H9 (cell line): Measurements from ENCODE around the gene MAPK7. TPM values are rescaled to one million over a fixed set of nuclear protein-coding genes. Genes with fewer than 3 reads are reported as not detected.

Experiments used
- DNase-seq: peaks from one replicate; pipeline ENCODE4 v3.0.0-alpha.2; 2017
- H2AFZ ChIP-seq: one replicate; pipeline ENCODE4 v1.6.1; 2013; ENCODE audit warnings: mild to moderate bottlenecking, low read length, control low read depth, moderate library complexity
- H2AK5ac ChIP-seq: 2 replicates; pipeline ENCODE4 v1.6.1; 2013; ENCODE audit warnings: low read length, control low read depth, mixed read lengths; ENCODE audit not compliant: insufficient read length
- H2BK120ac ChIP-seq: one replicate; pipeline ENCODE4 v1.6.1; 2013; ENCODE audit warnings: low read depth, mild to moderate bottlenecking, low read length, control low read depth, inconsistent platforms; ENCODE audit not compliant: poor library complexity, severe bottlenecking
- H2BK12ac ChIP-seq: 2 replicates; pipeline ENCODE4 v1.6.1; 2013; ENCODE audit warnings: low read length, control low read depth, mixed read lengths, low read depth; ENCODE audit not compliant: insufficient read length
- H2BK15ac ChIP-seq: 2 replicates; pipeline ENCODE4 v1.6.1; 2013; ENCODE audit warnings: low read depth, low read length, control low read depth
- H2BK20ac ChIP-seq: one replicate; pipeline ENCODE4 v1.6.1; 2013; ENCODE audit warnings: low read depth, mild to moderate bottlenecking, low read length, control low read depth, inconsistent platforms; ENCODE audit not compliant: poor library complexity, severe bottlenecking
- H2BK5ac ChIP-seq: 2 replicates; pipeline ENCODE4 v1.6.1; 2013; ENCODE audit warnings: low read length, control low read depth, mixed read lengths; ENCODE audit not compliant: insufficient read length
- H3K14ac ChIP-seq: 2 replicates; pipeline ENCODE4 v1.6.1; 2013; ENCODE audit warnings: low read length, control low read depth; ENCODE audit not compliant: insufficient read depth
- H3K18ac ChIP-seq: 2 replicates; pipeline ENCODE4 v1.6.1; 2013; ENCODE audit warnings: low read depth, mild to moderate bottlenecking, mixed read lengths, low read length, control low read depth; ENCODE audit not compliant: insufficient read length
- H3K23ac ChIP-seq: 2 replicates; pipeline ENCODE4 v1.6.1; 2013; ENCODE audit warnings: low read length, control low read depth, mixed read lengths, low read depth; ENCODE audit not compliant: insufficient read length
- H3K23me2 ChIP-seq: 2 replicates; pipeline ENCODE4 v1.6.1; 2013; ENCODE audit warnings: low read depth, mild to moderate bottlenecking, mixed read lengths, low read length, control low read depth; ENCODE audit not compliant: insufficient read length, poor library complexity, severe bottlenecking
- H3K27ac ChIP-seq: 2 replicates; pipeline ENCODE4 v1.5.1; 2013; ENCODE audit warnings: low read length, control low read depth, mixed read lengths, low read depth; ENCODE audit not compliant: insufficient read length
- H3K27me3 ChIP-seq: 2 replicates; pipeline ENCODE4 v1.6.1; 2013; ENCODE audit warnings: low read length, control low read depth, inconsistent platforms; ENCODE audit not compliant: insufficient read depth
- H3K4ac ChIP-seq: 2 replicates; pipeline ENCODE4 v1.6.1; 2013; ENCODE audit warnings: low read depth, mild to moderate bottlenecking, control low read depth, inconsistent platforms, low read length, moderate library complexity
- H3K4me1 ChIP-seq: 2 replicates; pipeline ENCODE4 v1.6.1; 2013; ENCODE audit warnings: low read length, control low read depth, inconsistent platforms; ENCODE audit not compliant: insufficient read depth
- H3K4me2 ChIP-seq: 2 replicates; pipeline ENCODE4 v1.6.1; 2013; ENCODE audit warnings: low read length, control low read depth, mixed read lengths; ENCODE audit not compliant: insufficient read length, insufficient read depth
- H3K56ac ChIP-seq: 2 replicates; pipeline ENCODE4 v1.6.1; 2013; ENCODE audit warnings: low read depth, mild to moderate bottlenecking, mixed read lengths, low read length, control low read depth; ENCODE audit not compliant: insufficient read length
- H3K79me1 ChIP-seq: 2 replicates; pipeline ENCODE4 v1.6.1; 2013; ENCODE audit warnings: low read depth, mild to moderate bottlenecking, moderate library complexity, low read length, control low read depth, inconsistent platforms; ENCODE audit not compliant: insufficient read depth, poor library complexity, severe bottlenecking
- H3K79me2 ChIP-seq: 2 replicates; pipeline ENCODE4 v1.6.1; 2013; ENCODE audit warnings: low read length, control low read depth, inconsistent platforms; ENCODE audit not compliant: insufficient read depth
- H3K9ac ChIP-seq: 2 replicates; pipeline ENCODE4 v1.6.1; 2013; ENCODE audit warnings: low read length, control low read depth, mixed read lengths; ENCODE audit not compliant: insufficient read length; ENCODE audit errors: extremely low read depth
- H3K9me3 ChIP-seq: one replicate; pipeline ENCODE4 v1.6.1; 2013; ENCODE audit warnings: low read depth, low read length, inconsistent platforms; ENCODE audit not compliant: control insufficient read depth
- H3T11ph ChIP-seq: one replicate; pipeline ENCODE4 v1.6.1; 2013; ENCODE audit warnings: mild to moderate bottlenecking, low read length, control low read depth, inconsistent platforms
- H4K20me1 ChIP-seq: one replicate; pipeline ENCODE4 v1.6.1; 2013; ENCODE audit not compliant: control insufficient read depth, insufficient read length, insufficient read depth
- H4K5ac ChIP-seq: 2 replicates; pipeline ENCODE4 v1.6.1; 2013; ENCODE audit warnings: low read depth, mild to moderate bottlenecking, mixed read lengths, low read length, control low read depth; ENCODE audit not compliant: insufficient read length
- H4K8ac ChIP-seq: replicated peaks from 2 replicates; pipeline ENCODE4 v1.6.1; 2013; ENCODE audit warnings: low read length, control low read depth, mixed read lengths, low read depth; ENCODE audit not compliant: insufficient read length
- H4K91ac ChIP-seq: 2 replicates; pipeline ENCODE4 v1.6.1; 2013; ENCODE audit warnings: low read depth, mild to moderate bottlenecking, moderate library complexity, mixed read lengths, low read length, control low read depth; ENCODE audit not compliant: insufficient read length
- H3K27ac Mint-ChIP-seq, 3 experiments: 2 replicates in 2 of 3; 3 replicates in 1 of 3; pipeline ENCODE4 v1.8.0; 2020 to 2021; ENCODE audit warnings: mixed read lengths in 3 of 3, mild to moderate bottlenecking in 1 of 3, moderate library complexity in 1 of 3
- H3K27me3 Mint-ChIP-seq: 2 replicates; pipeline ENCODE4 v1.8.0; 2021; ENCODE audit warnings: low read depth, mild to moderate bottlenecking, moderate library complexity, mixed read lengths
- H3K36me3 Mint-ChIP-seq, 3 experiments: 2 replicates in 2 of 3; 3 replicates in 1 of 3; pipeline ENCODE4 v1.8.0; 2020 to 2021; ENCODE audit warnings: low read depth in 3 of 3, mixed read lengths in 3 of 3; ENCODE audit not compliant: insufficient read depth in 1 of 3
- H3K4me1 Mint-ChIP-seq, 2 experiments: 2 replicates each; pipeline ENCODE4 v1.8.0; 2020; ENCODE audit warnings: mixed read lengths in 2 of 2
- H3K4me3 Mint-ChIP-seq, 2 experiments: 2 replicates in 1 of 2; 3 replicates in 1 of 2; pipeline ENCODE4 v1.8.0; 2020 to 2021; ENCODE audit warnings: mild to moderate bottlenecking in 2 of 2, mixed read lengths in 2 of 2, moderate library complexity in 1 of 2
- H3K9me3 Mint-ChIP-seq, 2 experiments: 2 replicates in 1 of 2; 3 replicates in 1 of 2; pipeline ENCODE4 v1.8.0; 2020; ENCODE audit warnings: mild to moderate bottlenecking in 2 of 2, mixed read lengths in 2 of 2, moderate library complexity in 1 of 2
- WGBS: extraction: QIAGEN DNeasy Blood & Tissue Kit; methylation state at CpG from one replicate; pipeline ENCODE4 v1.1.7; 2013; ENCODE audit warnings: missing lambda C conversion rate, low lambda C conversion rate, mixed read lengths; ENCODE audit not compliant: insufficient read length; ENCODE audit errors: extremely low coverage; 5-methylcytosine and 5-hydroxymethylcytosine counted together
- total RNA-seq: library from RNA; stranded (reverse); gene quantifications from 2 replicates; pipeline ENCODE4 v1.2.1, GENCODE V29; 2021
- TF ChIP-seq, protein P1 (sequence below): fragments of 200-600 bp; sonication (generic); conservative IDR thresholded peaks from 3 replicates; pipeline ENCODE4 v1.8.0; 2021; ENCODE audit warnings: antibody characterized with exemption, mild to moderate bottlenecking

The MAPK7 gene
- total RNA-seq, 1 experiment from 2014 or later: 43.8 TPM

DNA sequence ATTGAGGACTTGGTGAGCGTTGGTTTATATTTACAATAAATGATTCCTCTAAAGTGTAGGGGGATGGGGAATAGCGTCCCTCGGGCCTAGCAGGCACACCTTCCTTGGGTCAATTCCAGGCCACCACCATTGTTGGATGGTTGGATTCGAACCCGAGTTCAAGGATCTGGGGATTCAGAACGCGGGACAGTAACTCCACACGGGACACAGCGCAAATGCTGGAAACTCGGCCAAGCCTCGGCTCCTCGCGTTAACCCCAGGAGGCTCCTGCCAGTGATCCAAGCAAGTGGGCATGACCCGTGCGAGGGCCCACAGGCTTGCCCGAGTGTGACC is 16.4 kb upstream of the MAPK7 start:
- Histone ChIP-seq H2BK120ac (no peak overlapping the region), H3K9me3 (no peaks in the 10 kb centered on the region), H2BK5ac (no peak overlapping the region), H3K9ac (peak overlapping the region; percentile 58), H4K8ac (no peak overlapping the region), H3K14ac (no peak overlapping the region; the same call in 1 of the 2 replicates), H2AFZ (no peak overlapping the region), H3K23me2 (no peaks in the 10 kb centered on the region), H3K79me2 (0 out of 2 replicates have a peak, but pooled peaks cover 2% of the 10 kb centered on the region), H2AK5ac (no peak overlapping the region), H3K27ac (no peak overlapping the region), H3K4ac (no peak overlapping the region), H2BK12ac (no peak overlapping the region), H3K4me2 (peak overlapping the region; percentile 58), H3K4me1 (no peaks in the 10 kb centered on the region), H3K23ac (no peak overlapping the region), H3K79me1 (no peaks in the 10 kb centered on the region), H2BK15ac (no peak overlapping the region), H2BK20ac (no peak overlapping the region), H3K18ac (no peak overlapping the region), H3T11ph (no peak overlapping the region), H4K5ac (no peak overlapping the region), H4K91ac (no peak overlapping the region), H3K27me3 (no peaks in the 10 kb centered on the region), H4K20me1 (no peaks in the 10 kb centered on the region), H3K56ac (no peak overlapping the region)
- Mint-ChIP-seq H3K27ac (no peak overlapping the region), H3K9me3 (no peaks in the 10 kb centered on the region; a peak in 1 of 5 replicates), H3K4me3 (peak overlapping the region; percentile 84 to 88), H3K4me1 (peaks cover 22 to 30% of the 10 kb centered on the region in 2 experiments), H3K36me3 (peaks cover 9 to 29% (median 26%) of the 10 kb centered on the region in 3 experiments), H3K27me3 (peaks cover 5% of the 10 kb centered on the region; the same call in 1 of the 2 replicates)
- no peak for DNase-seq
- no CpG with 5 or more reads among the region's 16 CpGs for WGBS
- TF ChIP-seq, protein P1, sequence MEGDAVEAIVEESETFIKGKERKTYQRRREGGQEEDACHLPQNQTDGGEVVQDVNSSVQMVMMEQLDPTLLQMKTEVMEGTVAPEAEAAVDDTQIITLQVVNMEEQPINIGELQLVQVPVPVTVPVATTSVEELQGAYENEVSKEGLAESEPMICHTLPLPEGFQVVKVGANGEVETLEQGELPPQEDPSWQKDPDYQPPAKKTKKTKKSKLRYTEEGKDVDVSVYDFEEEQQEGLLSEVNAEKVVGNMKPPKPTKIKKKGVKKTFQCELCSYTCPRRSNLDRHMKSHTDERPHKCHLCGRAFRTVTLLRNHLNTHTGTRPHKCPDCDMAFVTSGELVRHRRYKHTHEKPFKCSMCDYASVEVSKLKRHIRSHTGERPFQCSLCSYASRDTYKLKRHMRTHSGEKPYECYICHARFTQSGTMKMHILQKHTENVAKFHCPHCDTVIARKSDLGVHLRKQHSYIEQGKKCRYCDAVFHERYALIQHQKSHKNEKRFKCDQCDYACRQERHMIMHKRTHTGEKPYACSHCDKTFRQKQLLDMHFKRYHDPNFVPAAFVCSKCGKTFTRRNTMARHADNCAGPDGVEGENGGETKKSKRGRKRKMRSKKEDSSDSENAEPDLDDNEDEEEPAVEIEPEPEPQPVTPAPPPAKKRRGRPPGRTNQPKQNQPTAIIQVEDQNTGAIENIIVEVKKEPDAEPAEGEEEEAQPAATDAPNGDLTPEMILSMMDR: no peak
